Activated CD8-positive, alpha-beta memory T cell treated with anti-CD3 and anti-CD28 coated beads, Interleukin-2, amount 50 U/mL, for 1 hour (primary cell): ENCODE results near the gene ELOB.
A peak's percentile ranks its signal among the peaks of the same experiment; 100 is the strongest.

ENCODE experiments used
- DNase-seq: peaks from one replicate; pipeline ENCODE4 v3.0.0-alpha.2; 2020; ENCODE audit errors: extremely low read depth

Gene ELOB

GRCh38 chr16:2777231-2777902 lies at the start of gene ELOB:
ELOB (minus strand) TSS chr16:2777280; CDS start chr16:2777239, 41 bp downstream.
- peak; percentile 51 for DNase-seq

GRCh38 chr16:2825906-2826305 lies 48.8 kb upstream of the ELOB start:
- DNase-seq, result no peak

- no peak for DNase-seq
Observed at GRCh38 chr16:2825049-2825742, 48.1 kb upstream of the ELOB start.

GRCh38 chr16:2824626-2825025 lies 47.5 kb upstream of the ELOB start:
- DNase-seq, result no peak

- no peak for DNase-seq
Observed at GRCh38 chr16:2822496-2822895, 45.4 kb upstream of the ELOB start.

- no peak for DNase-seq
Observed at GRCh38 chr16:2822158-2822495, 45.0 kb upstream of the ELOB start.

GRCh38 chr16:2821487-2822157 lies 44.5 kb upstream of the ELOB start:
- DNase-seq, result no peak

- DNase-seq, result no peak
Observed at GRCh38 chr16:2820836-2821486, 43.9 kb upstream of the ELOB start.

GRCh38 chr16:2819939-2820835 lies 43.1 kb upstream of the ELOB start:
- DNase-seq, result no peak

GRCh38 chr16:2819179-2819938 lies 42.3 kb upstream of the ELOB start:
- no peak for DNase-seq

- DNase-seq, result no peak
Observed at GRCh38 chr16:2818272-2818876, 41.3 kb upstream of the ELOB start.

- no peak for DNase-seq
Observed at GRCh38 chr16:2817340-2818271, 40.5 kb upstream of the ELOB start.

- no peak for DNase-seq
Observed at GRCh38 chr16:2816751-2817339, 39.8 kb upstream of the ELOB start, which contains the start of gene PRSS21. PRSS21 (plus strand) TSS chr16:2817237; CDS start chr16:2817269, 32 bp downstream.

- DNase-seq, result no peak
Observed at GRCh38 chr16:2815299-2815771, 38.3 kb upstream of the ELOB start.

- DNase-seq, result no peak
Observed at GRCh38 chr16:2814551-2815298, 37.6 kb upstream of the ELOB start.

GRCh38 chr16:2813771-2814221 lies 36.7 kb upstream of the ELOB start:
- DNase-seq, result no peak

- no peak for DNase-seq
Observed at GRCh38 chr16:2811703-2812471, 34.8 kb upstream of the ELOB start.
